IPS-20b (cell line): ENCODE results near the gene CLEC12A.
"Not testable (repeated sequence)": the region's sequence is repeated elsewhere in the genome, so short reads cannot be mapped to it uniquely, and the experiment has no call there.

Source experiments
- H3K27ac ChIP-seq: one replicate; pipeline ENCODE4 v1.5.1; 2013; ENCODE audit warnings: low read length
- H3K27me3 ChIP-seq: 2 replicates; pipeline ENCODE4 v1.6.1; 2013; ENCODE audit warnings: mild to moderate bottlenecking, low read length, inconsistent platforms; ENCODE audit not compliant: insufficient read depth
- H3K36me3 ChIP-seq: 2 replicates; pipeline ENCODE4 v1.6.1; 2013; ENCODE audit warnings: low read depth, mild to moderate bottlenecking, inconsistent platforms, low read length, moderate library complexity; ENCODE audit not compliant: insufficient read depth
- H3K4me1 ChIP-seq: 2 replicates; pipeline ENCODE4 v1.6.1; 2013; ENCODE audit warnings: mild to moderate bottlenecking, control low read depth, inconsistent platforms, low read length, moderate library complexity; ENCODE audit not compliant: insufficient read depth
- H3K4me3 ChIP-seq: 2 replicates; pipeline ENCODE4 v1.5.1; 2013; ENCODE audit warnings: mild to moderate bottlenecking, low read length, inconsistent platforms
- H3K9ac ChIP-seq: 2 replicates; pipeline ENCODE4 v1.6.1; 2013; ENCODE audit warnings: low read depth, mild to moderate bottlenecking, inconsistent platforms, low read length, moderate library complexity
- H3K9me3 ChIP-seq: 2 replicates; pipeline ENCODE4 v1.6.1; 2013; ENCODE audit warnings: mild to moderate bottlenecking, low read depth, low read length, inconsistent platforms; ENCODE audit not compliant: insufficient read depth

The CLEC12A gene

GRCh38 chr12:9974731-9975130 lies 3.5 kb downstream of the CLEC12A start:
- H3K9me3 ChIP-seq = peaks cover 17% of the 10 kb centered on the region
- not testable (repeated sequence) for H3K4me1 ChIP-seq, H3K4me3 ChIP-seq, H3K27me3 ChIP-seq, H3K27ac ChIP-seq, H3K36me3 ChIP-seq, H3K9ac ChIP-seq

DNA sequence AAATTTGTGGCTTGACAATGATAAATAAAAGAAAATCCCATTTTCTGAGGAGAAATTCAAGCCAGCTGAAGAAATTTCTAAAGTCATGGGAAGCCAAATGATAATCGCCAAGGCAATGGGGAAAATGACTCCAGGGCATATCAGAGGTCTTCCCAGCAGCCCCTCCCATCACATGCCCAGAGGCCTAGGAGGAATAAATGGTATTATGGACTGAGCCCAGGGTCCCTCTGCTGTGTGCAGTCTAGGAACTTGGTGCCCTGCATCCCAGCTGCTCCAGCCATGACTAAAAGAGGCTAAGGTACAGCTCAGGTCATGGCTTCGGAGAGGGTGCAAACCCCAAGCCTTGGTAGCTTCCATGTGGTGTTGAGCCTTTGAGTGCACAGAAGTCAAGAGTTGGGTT lies 4.4 kb downstream of the CLEC12A start:
- Histone ChIP-seq H3K36me3 (no peaks in the 10 kb centered on the region), H3K27ac (no peak overlapping the region), H3K9ac (no peak overlapping the region), H3K27me3 (no peaks in the 10 kb centered on the region), H3K4me1 (no peaks in the 10 kb centered on the region), H3K9me3 (peaks cover 17% of the 10 kb centered on the region), H3K4me3 (no peak overlapping the region)

DNA sequence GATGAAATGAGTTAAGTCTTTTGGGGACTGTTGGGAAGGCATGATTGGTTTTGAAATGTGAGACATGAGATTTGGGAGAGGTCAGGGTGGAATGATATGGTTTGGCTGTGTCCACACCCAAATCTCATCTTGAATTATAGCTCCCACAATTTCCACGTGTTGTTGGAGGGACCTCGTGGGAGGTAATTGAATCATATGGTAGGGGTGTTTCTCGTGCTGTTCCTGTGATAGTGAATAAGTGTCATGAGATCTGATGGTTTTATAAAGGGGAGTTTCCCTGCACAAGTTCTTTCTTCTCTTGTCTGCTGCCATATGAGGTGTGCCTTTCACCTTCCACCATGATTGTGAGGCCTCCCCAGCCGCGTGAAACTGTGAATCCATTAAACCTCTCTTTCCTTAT lies 5.4 kb downstream of the CLEC12A start:
- not testable (repeated sequence) for H3K27me3 ChIP-seq, H3K36me3 ChIP-seq, H3K4me1 ChIP-seq, H3K9ac ChIP-seq, H3K27ac ChIP-seq, H3K4me3 ChIP-seq
- H3K9me3 ChIP-seq = peaks cover 17% of the 10 kb centered on the region

- Histone ChIP-seq H3K9ac (no peak overlapping the region), H3K4me3 (no peak overlapping the region), H3K4me1 (no peaks in the 10 kb centered on the region), H3K27me3 (no peaks in the 10 kb centered on the region), H3K9me3 (peaks cover 17% of the 10 kb centered on the region), H3K36me3 (no peaks in the 10 kb centered on the region), H3K27ac (no peak overlapping the region)
Observed at GRCh38 chr12:9977916-9978315, 6.7 kb downstream of the CLEC12A start.

DNA sequence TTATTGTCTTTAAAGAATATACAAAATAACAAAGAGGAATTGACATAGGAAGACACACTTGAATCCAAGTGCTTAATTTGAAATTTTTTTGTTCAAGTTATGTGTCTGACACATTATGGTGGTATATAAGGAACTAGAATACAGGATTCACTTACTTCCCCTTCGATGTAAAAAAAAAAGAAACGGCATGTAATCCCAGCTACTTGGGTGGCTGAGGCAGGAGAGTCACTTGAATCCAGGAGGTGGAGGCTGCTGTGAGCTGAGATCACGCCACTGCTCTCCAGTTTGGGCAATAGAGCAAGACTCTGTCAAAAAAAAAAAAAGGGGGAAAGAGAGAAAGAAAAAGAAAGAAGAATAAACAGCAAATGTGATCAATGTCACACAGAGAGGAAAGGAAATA lies 8.9 kb downstream of the CLEC12A start:
- no peaks in the 10 kb centered on the region for H3K27me3 ChIP-seq
- no peak overlapping the region for H3K27ac ChIP-seq
- H3K36me3 ChIP-seq = no peaks in the 10 kb centered on the region
- no peaks in the 10 kb centered on the region; the same call in 1 of the 2 replicates for H3K4me1 ChIP-seq
- no peak overlapping the region for H3K9ac ChIP-seq
- H3K4me3 ChIP-seq = no peak overlapping the region
- H3K9me3 ChIP-seq = peaks cover 16% of the 10 kb centered on the region

DNA sequence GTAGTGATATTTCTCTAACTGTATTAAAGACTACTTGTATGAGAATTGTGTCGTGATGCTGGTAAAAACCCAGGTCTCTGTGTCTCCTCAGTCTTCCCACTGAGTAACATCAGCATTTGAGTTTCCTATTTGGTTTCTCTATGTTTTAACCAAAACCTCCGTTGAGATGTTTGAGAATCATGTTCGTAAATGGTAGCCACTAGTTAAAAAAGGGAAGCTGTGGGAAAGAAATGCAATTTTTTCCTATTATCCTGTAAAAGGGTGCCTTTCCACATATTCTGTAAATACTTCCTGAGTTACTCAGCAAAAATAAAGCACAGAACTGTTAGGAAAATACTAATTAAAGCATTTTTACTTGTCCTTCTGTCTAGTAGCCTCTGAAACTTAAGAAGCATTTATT lies 20.7 kb downstream of the CLEC12A start:
- Histone ChIP-seq H3K27ac (no peak overlapping the region), H3K4me3 (no peak overlapping the region), H3K4me1 (no peaks in the 10 kb centered on the region), H3K36me3 (no peaks in the 10 kb centered on the region), H3K9me3 (no peaks in the 10 kb centered on the region), H3K9ac (no peak overlapping the region), H3K27me3 (no peaks in the 10 kb centered on the region)

- no peak overlapping the region for H3K27ac ChIP-seq
- no peaks in the 10 kb centered on the region for H3K4me1 ChIP-seq
- H3K4me3 ChIP-seq = no peak overlapping the region
Observed at GRCh38 chr12:9992296-9992695, 21.1 kb downstream of the CLEC12A start.

GRCh38 chr12:9999016-9999415 lies 27.8 kb downstream of the CLEC12A start, which contains the start of gene CLEC1B:
TSS of gene CLEC1B (minus strand) at chr12:9999121. CDS start at chr12:9999100, 21 bp downstream.
- Histone ChIP-seq H3K4me3 (no peak within 1 kb of the TSS), H3K4me1 (no peaks in the 10 kb centered on the region), H3K9me3 (no peaks in the 10 kb centered on the region), H3K36me3 (no peaks in the 10 kb centered on the region), H3K27ac (no peak within 1 kb of the TSS), H3K9ac (no peak within 1 kb of the TSS), H3K27me3 (no peaks in the 10 kb centered on the region)

More at GRCh38 chr12:9992296-9992695, 21.1 kb downstream of the CLEC12A start:
- Histone ChIP-seq H3K27me3 (no peaks in the 10 kb centered on the region), H3K9me3 (no peaks in the 10 kb centered on the region), H3K36me3 (no peaks in the 10 kb centered on the region), H3K9ac (no peak overlapping the region)

DNA sequence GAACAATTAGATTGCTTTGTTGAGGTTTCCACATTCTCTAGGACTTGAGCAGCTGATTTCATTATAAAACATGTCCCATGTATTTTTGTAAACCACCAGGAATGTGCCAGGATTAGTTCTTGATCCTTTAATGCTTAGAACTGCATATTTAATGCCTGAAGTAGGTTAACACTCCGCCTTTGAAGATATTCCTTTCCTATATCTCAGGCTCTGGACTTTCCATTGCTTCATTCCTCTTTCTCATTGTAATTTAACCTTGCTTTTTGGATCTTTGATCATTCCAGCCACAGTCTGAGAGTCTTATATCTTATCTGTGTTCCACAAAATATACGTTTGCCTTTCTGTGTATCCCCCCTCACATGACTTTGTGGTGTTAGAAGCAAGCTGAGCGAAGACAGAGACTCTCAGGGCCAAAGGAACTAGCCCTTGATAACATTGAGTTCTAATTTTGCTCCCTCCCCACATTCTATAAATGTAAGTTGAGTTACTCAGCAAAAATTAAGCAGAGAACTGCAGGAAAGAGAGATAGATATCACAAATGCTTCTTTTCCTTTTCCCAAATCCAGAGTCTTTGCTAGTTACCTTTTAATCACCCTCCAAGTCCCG lies 30.1 kb downstream of the CLEC12A start:
- H3K36me3 ChIP-seq = no peaks in the 10 kb centered on the region
- H3K4me1 ChIP-seq = no peaks in the 10 kb centered on the region
- no peak overlapping the region for H3K4me3 ChIP-seq
- no peaks in the 10 kb centered on the region for H3K27me3 ChIP-seq
- no peak overlapping the region for H3K27ac ChIP-seq
- no peak overlapping the region for H3K9ac ChIP-seq
- H3K9me3 ChIP-seq = no peaks in the 10 kb centered on the region

GRCh38 chr12:10012630-10013330 lies 41.6 kb downstream of the CLEC12A start:
- Histone ChIP-seq H3K36me3 (no peaks in the 10 kb centered on the region), H3K27ac (no peak overlapping the region), H3K9me3 (no peaks in the 10 kb centered on the region), H3K27me3 (no peaks in the 10 kb centered on the region), H3K4me3 (no peak overlapping the region), H3K9ac (no peak overlapping the region), H3K4me1 (peaks cover 9% of the 10 kb centered on the region)

DNA sequence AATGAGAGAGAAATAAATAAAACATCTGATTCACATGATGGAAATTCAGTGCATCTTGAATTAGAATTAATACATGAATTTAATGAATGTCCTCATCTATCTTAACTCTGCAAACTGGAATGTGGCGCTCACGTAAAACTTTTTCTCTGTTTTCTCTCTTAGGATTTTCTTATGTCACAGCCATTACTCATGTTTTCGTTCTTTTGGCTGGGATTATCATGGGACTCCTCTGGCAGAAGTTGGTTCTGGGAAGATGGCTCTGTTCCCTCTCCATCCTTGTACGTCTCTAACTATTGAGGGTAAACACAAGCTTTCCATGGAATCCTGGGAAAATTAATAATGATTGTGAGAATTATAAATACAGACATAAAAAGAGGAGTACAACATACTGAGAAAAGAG lies 44.2 kb downstream of the CLEC12A start:
- H3K9me3 ChIP-seq = no peaks in the 10 kb centered on the region
- no peaks in the 10 kb centered on the region for H3K36me3 ChIP-seq
- no peak overlapping the region for H3K9ac ChIP-seq
- no peaks in the 10 kb centered on the region for H3K27me3 ChIP-seq
- peaks cover 10% of the 10 kb centered on the region for H3K4me1 ChIP-seq
- no peak overlapping the region for H3K27ac ChIP-seq
- no peak overlapping the region for H3K4me3 ChIP-seq

DNA sequence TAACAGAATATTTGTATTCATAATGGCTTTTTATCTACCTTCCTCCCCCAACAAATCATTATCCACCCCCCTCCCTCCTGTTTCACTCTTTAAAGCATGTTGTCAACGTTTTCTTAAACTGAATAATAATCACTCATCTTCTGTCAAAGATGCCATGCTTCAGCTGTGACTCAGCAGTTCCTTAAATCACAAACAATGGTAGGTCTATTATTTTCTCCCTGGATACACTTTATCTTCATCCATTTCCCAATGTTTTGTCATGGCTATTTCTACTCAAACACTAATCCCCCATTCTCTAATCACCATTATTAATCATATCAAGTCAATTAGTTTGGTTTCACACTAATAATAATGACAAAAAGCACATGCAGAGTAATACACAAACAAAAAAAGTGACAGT lies 45.7 kb downstream of the CLEC12A start:
- peak overlapping the region; percentile 30; the same call in 1 of the 2 replicates for H3K9ac ChIP-seq
- H3K36me3 ChIP-seq = no peaks in the 10 kb centered on the region
- no peaks in the 10 kb centered on the region for H3K9me3 ChIP-seq
- H3K27ac ChIP-seq = no peak overlapping the region
- no peak overlapping the region for H3K4me3 ChIP-seq
- H3K4me1 ChIP-seq = peaks cover 10% of the 10 kb centered on the region
- no peaks in the 10 kb centered on the region for H3K27me3 ChIP-seq
